ENCODE results near the gene FAP. TPM values are rescaled to one million over a fixed set of nuclear protein-coding genes. Genes with fewer than 3 reads are reported as not detected.
A peak's percentile ranks its signal among the peaks of the same experiment; 100 is the strongest.

Gene FAP
- total and polyA plus RNA-seq, 2 donors (not counting 1 experiment from before 2014, with no cell fraction given): not detected

DNA sequence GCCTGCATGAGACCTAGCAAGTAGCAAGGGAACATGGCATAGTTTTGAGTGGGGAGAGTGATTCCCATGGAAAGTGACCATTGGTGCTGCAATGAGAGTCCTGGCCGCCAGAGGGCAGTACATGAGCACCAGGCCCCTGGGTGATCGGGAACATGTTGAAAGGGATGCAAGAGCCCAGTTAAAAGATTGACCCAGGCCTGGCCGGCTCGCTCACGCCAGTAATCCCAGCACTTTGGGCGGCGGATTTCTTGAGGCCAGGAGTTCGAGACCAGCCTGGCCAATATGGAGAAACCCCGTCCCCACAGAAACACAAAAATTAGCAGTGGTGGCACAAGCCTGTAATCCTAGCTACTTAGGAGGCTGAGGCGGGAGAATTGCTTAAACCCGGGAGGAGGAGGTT lies 22.2 kb downstream of the FAP start:
- ATAC-seq (ENCODE audit: low read depth) (peak; percentile 58), DNase-seq (peak; percentile 57)
- POLR2A ChIA-PET: no interaction called here
- no peak overlapping the region for H3K4me2 ChIP-seq (replicated peaks; ENCODE audit: low read depth, low read length, poor library complexity, severe bottlenecking)
- H3K4me3 ChIP-seq (ENCODE audit: control extremely low read depth in 1 of 5, extremely low read depth in 1 of 5, insufficient read depth in 1 of 5, low read depth in 2 of 5, low read length in 4 of 5): no peak overlapping the region
- no peak overlapping the region for H3K27ac Mint-ChIP-seq
- no peaks in the 10 kb centered on the region for H3K9me3 Mint-ChIP-seq (ENCODE audit: insufficient read depth)
- H3K27me3 Mint-ChIP-seq: peaks cover 11% of the 10 kb centered on the region
- TF ChIP-seq, protein P1, sequence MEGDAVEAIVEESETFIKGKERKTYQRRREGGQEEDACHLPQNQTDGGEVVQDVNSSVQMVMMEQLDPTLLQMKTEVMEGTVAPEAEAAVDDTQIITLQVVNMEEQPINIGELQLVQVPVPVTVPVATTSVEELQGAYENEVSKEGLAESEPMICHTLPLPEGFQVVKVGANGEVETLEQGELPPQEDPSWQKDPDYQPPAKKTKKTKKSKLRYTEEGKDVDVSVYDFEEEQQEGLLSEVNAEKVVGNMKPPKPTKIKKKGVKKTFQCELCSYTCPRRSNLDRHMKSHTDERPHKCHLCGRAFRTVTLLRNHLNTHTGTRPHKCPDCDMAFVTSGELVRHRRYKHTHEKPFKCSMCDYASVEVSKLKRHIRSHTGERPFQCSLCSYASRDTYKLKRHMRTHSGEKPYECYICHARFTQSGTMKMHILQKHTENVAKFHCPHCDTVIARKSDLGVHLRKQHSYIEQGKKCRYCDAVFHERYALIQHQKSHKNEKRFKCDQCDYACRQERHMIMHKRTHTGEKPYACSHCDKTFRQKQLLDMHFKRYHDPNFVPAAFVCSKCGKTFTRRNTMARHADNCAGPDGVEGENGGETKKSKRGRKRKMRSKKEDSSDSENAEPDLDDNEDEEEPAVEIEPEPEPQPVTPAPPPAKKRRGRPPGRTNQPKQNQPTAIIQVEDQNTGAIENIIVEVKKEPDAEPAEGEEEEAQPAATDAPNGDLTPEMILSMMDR (IDR thresholded peaks at IDR 0.05): peak; percentile 87
- TF ChIP-seq EZH2 (IDR thresholded peaks at IDR 0.05; ENCODE audit: borderline replicate concordance, insufficient read depth, low read depth, low read length, poor library complexity, severe bottlenecking): no peak
- no peaks in the 10 kb centered on the region for H4K20me1 ChIP-seq (ENCODE audit: control insufficient read depth, insufficient read depth, low read length, poor library complexity, severe bottlenecking)
- H3K27ac ChIP-seq (ENCODE audit: low read length in 2 of 2): no peak overlapping the region
- intact Hi-C loops (cut with micrococcal nuclease): loop anchor here (1.0 kb wide), 2 partner anchors 77 to 113 kb away; no protein-coding TSS in a partner anchor
- no peaks in the 10 kb centered on the region for H3K4me1 Mint-ChIP-seq
- H3K36me3 ChIP-seq (replicated peaks in 1 of 2; ENCODE audit: control extremely low read depth in 1 of 2, control insufficient read depth in 1 of 2, extremely low read depth in 1 of 2, insufficient read depth in 2 of 2, low read length in 1 of 2): no peaks in the 10 kb centered on the region
- CTCF ChIA-PET: interaction anchor here (0.7 to 5.8 kb wide), 25 partner anchors 9 to 167 kb away, joined by 3 to 80 read pairs (median 5); no protein-coding TSS in a partner anchor
- H3K79me2 ChIP-seq (ENCODE audit: control insufficient read depth, insufficient read depth, low read length): no peaks in the 10 kb centered on the region
- H3K4me3 Mint-ChIP-seq: no peak overlapping the region
- no peak overlapping the region for H3K9ac ChIP-seq (ENCODE audit: low read length)
- 51% methylated on average over 11 of the region's 11 CpGs for WGBS (ENCODE audit: insufficient coverage)
- no peaks in the 10 kb centered on the region for H3K4me1 ChIP-seq (ENCODE audit: control insufficient read depth in 2 of 2, insufficient read depth in 2 of 2, low read length in 2 of 2)
- H3K9me3 ChIP-seq (ENCODE audit: control extremely low read depth in 1 of 3, control insufficient read depth in 2 of 3, insufficient read depth in 1 of 3, low read length in 2 of 3): no peaks in the 10 kb centered on the region
- no peaks in the 10 kb centered on the region for H3K27me3 ChIP-seq (replicated peaks in 1 of 4; ENCODE audit: control extremely low read depth in 1 of 4, control insufficient read depth in 3 of 4, insufficient read depth in 4 of 4, low read length in 3 of 4)
- peak overlapping the region; percentile 11 for H2AFZ ChIP-seq (ENCODE audit: insufficient read depth, low read depth, low read length, poor library complexity, severe bottlenecking)

DNA sequence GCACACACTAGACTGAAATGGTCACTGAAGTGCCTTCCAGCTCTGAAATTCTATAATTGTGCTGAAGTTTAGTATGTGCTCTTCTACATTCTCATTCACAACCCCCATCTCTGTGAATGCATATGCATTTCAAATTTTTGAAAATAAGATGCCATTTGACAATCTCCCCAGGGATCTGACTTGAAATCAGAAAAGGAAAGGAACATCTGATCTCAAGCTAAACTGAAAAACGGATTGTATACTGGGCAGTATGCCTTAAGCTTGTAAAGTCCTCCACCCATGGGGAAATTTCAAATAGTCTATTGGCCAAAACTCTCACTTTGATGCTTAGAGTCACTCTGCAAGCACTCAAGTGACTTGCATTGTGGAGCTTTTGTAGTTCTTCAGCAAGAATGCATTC lies 22.9 kb downstream of the FAP start:
- Histone ChIP-seq H3K27me3 (replicated peaks in 1 of 4; ENCODE audit: control extremely low read depth in 1 of 4, control insufficient read depth in 3 of 4, insufficient read depth in 4 of 4, low read length in 3 of 4) (no peaks in the 10 kb centered on the region), H3K4me3 (ENCODE audit: control extremely low read depth in 1 of 5, extremely low read depth in 1 of 5, insufficient read depth in 1 of 5, low read depth in 2 of 5, low read length in 4 of 5) (no peak overlapping the region), H3K36me3 (replicated peaks in 1 of 2; ENCODE audit: control extremely low read depth in 1 of 2, control insufficient read depth in 1 of 2, extremely low read depth in 1 of 2, insufficient read depth in 2 of 2, low read length in 1 of 2) (no peaks in the 10 kb centered on the region), H3K4me2 (replicated peaks; ENCODE audit: low read depth, low read length, poor library complexity, severe bottlenecking) (no peak overlapping the region), H3K9me3 (ENCODE audit: control extremely low read depth in 1 of 3, control insufficient read depth in 2 of 3, insufficient read depth in 1 of 3, low read length in 2 of 3) (no peaks in the 10 kb centered on the region), H2AFZ (ENCODE audit: insufficient read depth, low read depth, low read length, poor library complexity, severe bottlenecking) (no peak overlapping the region), H3K9ac (ENCODE audit: low read length) (no peak overlapping the region), H4K20me1 (ENCODE audit: control insufficient read depth, insufficient read depth, low read length, poor library complexity, severe bottlenecking) (no peaks in the 10 kb centered on the region), H3K4me1 (ENCODE audit: control insufficient read depth in 2 of 2, insufficient read depth in 2 of 2, low read length in 2 of 2) (no peaks in the 10 kb centered on the region), H3K79me2 (ENCODE audit: control insufficient read depth, insufficient read depth, low read length) (no peaks in the 10 kb centered on the region), H3K27ac (ENCODE audit: low read length in 2 of 2) (no peak overlapping the region)
- Mint-ChIP-seq H3K9me3 (ENCODE audit: insufficient read depth) (no peaks in the 10 kb centered on the region), H3K27me3 (peaks cover 14% of the 10 kb centered on the region), H3K4me3 (no peak overlapping the region), H3K27ac (no peak overlapping the region), H3K4me1 (no peaks in the 10 kb centered on the region)
- ATAC-seq (ENCODE audit: low read depth) (no peak), DNase-seq (no peak)
- intact Hi-C loops (cut with micrococcal nuclease): no loop called here
- POLR2A ChIA-PET: no interaction called here
- TF ChIP-seq, protein P1 (IDR thresholded peaks at IDR 0.05): no peak
- TF ChIP-seq EZH2 (IDR thresholded peaks at IDR 0.05; ENCODE audit: borderline replicate concordance, insufficient read depth, low read depth, low read length, poor library complexity, severe bottlenecking): no peak
- no CpG with 5 or more reads among the region's 1 CpG for WGBS (ENCODE audit: insufficient coverage)
- CTCF ChIA-PET: interaction anchor here (0.7 to 5.8 kb wide), 18 partner anchors 9 to 117 kb away, joined by 3 to 80 read pairs (median 7); no protein-coding TSS in a partner anchor
